Mammary epithelial cell (primary cell): ENCODE data around the gene FGF23.

ENCODE experiments used
- CTCF ChIP-seq, 2 donors: IDR thresholded peaks in 1 of 2; conservative IDR thresholded peaks in 1 of 2; 2 replicates each; pipeline ENCODE4 v1.5.1; 2011 to 2012; ENCODE audit warnings: inconsistent platforms in 2 of 2, low read length in 2 of 2, mild to moderate bottlenecking in 2 of 2, control low read depth in 1 of 2, low read depth in 1 of 2; ENCODE audit not compliant: insufficient read depth in 1 of 2; ENCODE audit errors: extremely low read depth in 1 of 2
- EZH2 ChIP-seq: IDR thresholded peaks from 2 replicates; pipeline ENCODE4 v1.6.1; 2012; ENCODE audit warnings: low read length, inconsistent platforms, borderline replicate concordance

GRCh38 chr12:4412056-4412455 lies 32.5 kb upstream of the FGF23 start:
- no peak for TF ChIP-seq CTCF (conservative IDR thresholded peaks at IDR 0.05 in 1 of 2, IDR thresholded peaks at IDR 0.05 in 1 of 2; ENCODE audit: extremely low read depth in 1 of 2, insufficient read depth in 1 of 2, low read depth in 1 of 2, low read length in 2 of 2)
- no peak for TF ChIP-seq EZH2
